Common myeloid progenitor, CD34-positive (primary cell): ENCODE data around the gene USP37.

ENCODE experiments used
- CTCF ChIA-PET: fragments of 350-600 bp; sonication (Branson Sonifier 250); formaldehyde crosslinking; loops from one replicate; lab custom pipeline; 2021; ENCODE audit warnings: antibody characterized with exemption; lab: Charles Lee
- POLR2A ChIA-PET: fragments of 350-600 bp; sonication (Branson Sonifier 250); formaldehyde crosslinking; loops from one replicate; lab custom pipeline; 2021; ENCODE audit warnings: antibody characterized with exemption; lab: Charles Lee
- DNase-seq, 3 donors: peaks; one replicate each; pipeline versions ENCODE4 v3.0.0 to v3.0.0-alpha.2; 2013
- H3K27ac ChIP-seq, 2 experiments: 1 replicate in 1 of 2; 2 replicates in 1 of 2; pipeline ENCODE4 v1.7.0; 2013; ENCODE audit warnings: inconsistent platforms in 2 of 2, low read length in 2 of 2, mild to moderate bottlenecking in 2 of 2, low read depth in 1 of 2, moderate library complexity in 1 of 2; ENCODE audit not compliant: severe bottlenecking in 2 of 2, insufficient read depth in 1 of 2, poor library complexity in 1 of 2
- H3K27me3 ChIP-seq, 5 experiments: replicated peaks in 2 of 5; 1 replicate in 3 of 5; 2 replicates in 2 of 5; pipeline versions ENCODE4 v1.6.1 to v1.7.0; 2013; ENCODE audit warnings: low read length in 4 of 5, mild to moderate bottlenecking in 2 of 5, moderate library complexity in 2 of 5, inconsistent platforms in 1 of 5; ENCODE audit not compliant: insufficient read depth in 5 of 5, control insufficient read depth in 4 of 5
- H3K36me3 ChIP-seq, 4 experiments: 1 replicate in 2 of 4; 2 replicates in 2 of 4; pipeline versions ENCODE4 v1.6.1 to v1.7.0; 2013; ENCODE audit warnings: low read length in 3 of 4, control low read depth in 1 of 4, mild to moderate bottlenecking in 1 of 4; ENCODE audit not compliant: control insufficient read depth in 4 of 4, insufficient read depth in 4 of 4
- H3K4me1 ChIP-seq, 4 experiments: 1 replicate in 3 of 4; 2 replicates in 1 of 4; pipeline versions ENCODE4 v1.6.1 to v1.7.1; 2013; ENCODE audit warnings: low read length in 3 of 4, mild to moderate bottlenecking in 3 of 4, control low read depth in 1 of 4, inconsistent platforms in 1 of 4, moderate library complexity in 1 of 4; ENCODE audit not compliant: control insufficient read depth in 4 of 4, insufficient read depth in 4 of 4; ENCODE audit errors: control extremely low read depth in 1 of 4
- H3K4me3 ChIP-seq, 7 experiments: 1 replicate in 4 of 7; 2 replicates in 3 of 7; pipeline versions ENCODE4 v1.5.1 to v1.7.0; 2013; ENCODE audit warnings: mild to moderate bottlenecking in 7 of 7, low read length in 6 of 7, moderate library complexity in 6 of 7, inconsistent platforms in 2 of 7, low read depth in 2 of 7, control low read depth in 1 of 7; ENCODE audit not compliant: insufficient read depth in 4 of 7, control insufficient read depth in 1 of 7; ENCODE audit errors: extremely low read depth in 1 of 7
- H3K9me3 ChIP-seq, 5 experiments: 1 replicate in 4 of 5; 2 replicates in 1 of 5; pipeline versions ENCODE4 v1.6.1 to v1.7.1; 2013; ENCODE audit warnings: low read length in 4 of 5, mild to moderate bottlenecking in 2 of 5, inconsistent platforms in 1 of 5, low read depth in 1 of 5, moderate library complexity in 1 of 5; ENCODE audit not compliant: control insufficient read depth in 4 of 5, insufficient read depth in 2 of 5; ENCODE audit errors: control extremely low read depth in 1 of 5
- WGBS: methylation state at CpG from one replicate; pipeline ENCODE4 v1.1.5; 2013; ENCODE audit not compliant: insufficient coverage; 5-methylcytosine and 5-hydroxymethylcytosine counted together

USP37 gene

DNA sequence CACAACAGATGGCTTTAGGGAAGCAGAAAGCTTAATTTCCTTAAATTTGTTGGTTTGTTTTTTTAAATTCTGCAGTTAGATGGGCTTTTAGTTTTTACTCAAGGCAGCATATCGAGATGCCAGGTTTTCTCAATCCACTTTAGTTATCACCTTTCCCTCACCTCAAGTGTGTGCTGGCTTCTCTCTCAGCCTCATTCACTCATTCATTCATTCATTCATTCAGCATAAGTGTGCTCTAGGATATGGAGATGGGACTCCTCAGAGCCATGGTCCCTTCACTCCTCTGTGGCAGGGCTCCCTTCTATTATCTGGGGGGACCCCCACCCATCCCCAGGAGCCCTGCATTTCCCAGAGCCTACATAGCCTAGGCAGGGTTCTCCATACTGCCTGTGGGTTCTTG lies 130.2 kb downstream of the USP37 start:
- Histone ChIP-seq H3K27me3 (no peaks in the 10 kb centered on the region), H3K27ac (no peak overlapping the region), H3K9me3 (no peaks in the 10 kb centered on the region), H3K4me3 (no peak overlapping the region), H3K36me3 (no peaks in the 10 kb centered on the region), H3K4me1 (peaks cover 0 to 11% (median 0%) of the 10 kb centered on the region in 4 experiments)
- CTCF ChIA-PET = no interaction called here
- POLR2A ChIA-PET = no interaction called here
- no peak for DNase-seq
- 100% methylated on average over 1 of the region's 1 CpG for WGBS

DNA sequence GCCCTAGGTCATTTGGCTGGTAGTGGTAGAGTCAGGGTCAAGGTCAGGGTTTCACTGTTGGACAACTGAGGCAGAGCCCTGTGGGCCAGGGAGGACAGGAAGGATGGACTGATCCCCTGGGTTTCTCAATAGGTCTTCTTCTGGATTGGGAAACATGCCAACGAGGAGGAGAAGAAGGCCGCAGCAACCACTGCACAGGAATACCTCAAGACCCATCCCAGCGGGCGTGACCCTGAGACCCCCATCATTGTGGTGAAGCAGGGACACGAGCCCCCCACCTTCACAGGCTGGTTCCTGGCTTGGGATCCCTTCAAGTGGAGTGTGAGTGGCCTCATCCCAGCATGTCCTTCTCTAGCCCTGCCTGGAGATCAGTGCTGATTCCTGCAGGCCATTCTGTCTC lies 131.2 kb downstream of the USP37 start:
- H3K4me3 ChIP-seq = no peak overlapping the region
- POLR2A ChIA-PET = no interaction called here
- WGBS = 84% methylated on average over 5 of the region's 5 CpGs
- CTCF ChIA-PET = no interaction called here
- no peaks in the 10 kb centered on the region for H3K36me3 ChIP-seq
- H3K4me1 ChIP-seq = peaks cover 0 to 11% (median 0%) of the 10 kb centered on the region in 4 experiments
- H3K9me3 ChIP-seq = no peaks in the 10 kb centered on the region
- H3K27ac ChIP-seq = no peak overlapping the region
- no peak for DNase-seq
- H3K27me3 ChIP-seq = no peaks in the 10 kb centered on the region

DNA sequence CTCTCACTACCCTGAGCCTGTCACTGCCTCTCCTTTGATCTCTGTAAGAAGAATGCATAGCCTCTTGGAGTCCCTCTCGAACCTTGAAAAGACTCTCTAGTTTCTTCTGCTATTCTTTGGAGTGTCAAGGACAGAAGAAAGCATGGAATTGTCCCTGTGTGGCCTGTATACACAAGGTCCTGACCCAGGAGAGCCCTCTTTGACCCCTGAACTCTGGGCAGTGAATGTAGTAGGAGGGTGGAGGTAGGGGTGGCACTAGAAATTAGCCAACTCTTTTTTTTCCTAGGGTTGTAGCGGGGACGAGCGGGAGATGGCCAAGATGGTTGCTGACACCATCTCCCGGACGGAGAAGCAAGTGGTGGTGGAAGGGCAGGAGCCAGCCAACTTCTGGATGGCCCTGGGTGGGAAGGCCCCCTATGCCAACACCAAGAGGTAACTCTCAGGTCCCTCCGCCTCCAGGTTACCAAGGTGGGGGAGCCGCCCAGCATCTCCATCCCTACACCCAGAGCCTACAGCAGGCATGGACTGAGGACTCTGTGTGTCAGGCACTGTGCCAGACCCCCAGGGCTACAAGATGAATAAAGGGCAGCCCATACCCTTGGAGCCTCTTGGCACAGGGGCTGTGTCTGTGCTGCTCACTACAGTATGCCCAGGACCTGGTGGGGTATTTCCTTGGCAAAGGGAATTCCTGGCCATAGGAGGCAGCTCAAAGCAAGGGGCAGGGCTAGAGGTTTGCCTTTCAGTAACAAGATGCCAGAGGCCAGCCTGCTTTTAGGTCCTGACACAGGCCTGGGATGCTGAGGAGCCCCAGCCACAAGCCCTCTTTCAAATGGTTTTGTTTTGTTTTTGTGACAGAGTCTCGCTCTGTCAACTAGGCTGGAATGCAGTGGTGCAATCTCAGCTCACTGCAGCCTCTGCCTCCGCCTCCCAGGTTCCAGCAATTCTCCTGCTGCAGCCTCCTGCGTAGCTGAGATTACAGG lies 132.9 kb downstream of the USP37 start:
- no peaks in the 10 kb centered on the region for H3K9me3 ChIP-seq
- CTCF ChIA-PET = interaction anchor here (1.0 to 1.4 kb wide), 2 partner anchors 12 to 18 kb away, joined by 3 read pairs; no protein-coding TSS in a partner anchor
- no peak overlapping the region for H3K27ac ChIP-seq
- DNase-seq = no peak
- POLR2A ChIA-PET = no interaction called here
- peaks cover 0 to 11% (median 0%) of the 10 kb centered on the region in 4 experiments for H3K4me1 ChIP-seq
- H3K27me3 ChIP-seq = no peaks in the 10 kb centered on the region
- H3K36me3 ChIP-seq = no peaks in the 10 kb centered on the region
- 98% methylated on average over 11 of the region's 11 CpGs for WGBS
- no peak overlapping the region for H3K4me3 ChIP-seq

DNA sequence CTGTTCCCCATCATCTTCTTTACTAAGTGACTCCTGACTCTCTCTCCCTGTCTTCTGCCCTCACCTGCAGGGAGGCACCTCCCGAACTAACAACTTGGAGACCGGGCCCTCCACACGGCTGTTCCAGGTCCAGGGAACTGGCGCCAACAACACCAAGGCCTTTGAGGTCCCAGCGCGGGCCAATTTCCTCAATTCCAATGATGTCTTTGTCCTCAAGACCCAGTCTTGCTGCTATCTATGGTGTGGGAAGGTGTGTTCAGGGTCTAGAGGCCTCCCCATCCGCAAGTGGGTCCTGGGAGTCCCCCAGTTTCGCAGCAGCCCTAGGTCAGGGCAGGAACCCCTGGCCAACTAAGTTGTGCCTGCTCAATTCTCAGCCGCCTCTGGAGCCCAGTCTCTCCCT lies 133.7 kb downstream of the USP37 start:
- ChIA-PET POLR2A (no interaction called here), CTCF (interaction anchor here (1.4 kb wide), 1 partner anchor 19 kb away, joined by 3 read pairs; no protein-coding TSS in a partner anchor)
- 96% methylated on average over 9 of the region's 9 CpGs for WGBS
- Histone ChIP-seq H3K27ac (no peak overlapping the region), H3K4me3 (no peak overlapping the region), H3K4me1 (peaks cover 0 to 11% (median 0%) of the 10 kb centered on the region in 4 experiments), H3K27me3 (no peaks in the 10 kb centered on the region), H3K9me3 (no peaks in the 10 kb centered on the region), H3K36me3 (no peaks in the 10 kb centered on the region)
- DNase-seq = no peak

DNA sequence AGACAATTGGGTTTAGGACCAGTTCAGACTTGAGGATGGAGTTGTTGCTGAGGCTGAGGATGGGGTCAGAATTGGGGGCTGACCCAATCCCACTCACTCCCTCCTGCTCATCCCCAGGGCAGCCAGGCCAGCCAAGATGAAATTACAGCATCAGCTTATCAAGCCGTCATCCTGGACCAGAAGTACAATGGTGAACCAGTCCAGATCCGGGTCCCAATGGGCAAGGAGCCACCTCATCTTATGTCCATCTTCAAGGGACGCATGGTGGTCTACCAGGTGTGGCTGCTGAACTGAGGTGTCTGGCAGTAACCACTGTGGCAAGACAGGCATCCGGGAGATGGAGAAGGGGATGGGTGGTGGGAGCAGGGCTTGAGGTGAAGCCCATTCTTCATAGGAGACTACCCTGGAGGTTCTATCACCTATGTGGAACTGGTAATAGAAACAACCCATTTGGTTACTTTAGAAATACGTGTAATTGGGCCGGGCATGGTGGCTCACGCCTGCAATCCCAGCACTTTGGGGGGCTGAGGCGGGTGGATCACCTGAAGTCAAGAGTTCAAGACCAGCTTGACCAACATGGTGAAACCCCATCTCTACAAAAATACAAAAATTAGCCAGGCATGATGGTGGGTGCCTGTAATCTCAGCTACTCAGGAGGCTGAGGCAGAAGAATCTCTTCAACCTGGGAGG lies 135.3 kb downstream of the USP37 start:
- no peaks in the 10 kb centered on the region for H3K36me3 ChIP-seq
- WGBS = 98% methylated on average over 8 of the region's 8 CpGs
- POLR2A ChIA-PET = interaction anchor here (0.6 kb wide), 1 partner anchor 17 kb away, joined by 3 read pairs; no protein-coding TSS in a partner anchor
- no peaks in the 10 kb centered on the region for H3K27me3 ChIP-seq
- H3K4me1 ChIP-seq = peaks cover 0 to 2% (median 0%) of the 10 kb centered on the region in 4 experiments
- CTCF ChIA-PET = no interaction called here
- no peak for DNase-seq
- no peaks in the 10 kb centered on the region for H3K9me3 ChIP-seq
- H3K27ac ChIP-seq = no peak overlapping the region
- H3K4me3 ChIP-seq = no peak overlapping the region

DNA sequence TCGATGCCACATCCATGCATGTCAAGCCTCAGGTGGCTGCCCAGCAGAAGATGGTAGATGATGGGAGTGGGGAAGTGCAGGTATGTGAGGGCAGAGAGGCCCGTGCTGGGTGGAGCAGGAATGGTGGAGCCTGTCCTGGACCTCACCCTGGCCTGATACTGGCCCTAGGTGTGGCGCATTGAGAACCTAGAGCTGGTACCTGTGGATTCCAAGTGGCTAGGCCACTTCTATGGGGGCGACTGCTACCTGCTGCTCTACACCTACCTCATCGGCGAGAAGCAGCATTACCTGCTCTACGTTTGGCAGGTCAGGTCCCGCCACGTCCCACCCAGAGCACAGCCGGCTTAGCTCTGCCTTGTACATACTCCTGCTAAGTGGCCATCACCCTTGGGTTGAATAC lies 136.3 kb downstream of the USP37 start:
- Histone ChIP-seq H3K27me3 (no peaks in the 10 kb centered on the region), H3K36me3 (no peaks in the 10 kb centered on the region), H3K27ac (no peak overlapping the region), H3K9me3 (no peaks in the 10 kb centered on the region), H3K4me3 (no peak overlapping the region), H3K4me1 (no peaks in the 10 kb centered on the region)
- ChIA-PET CTCF (interaction anchor here (1.2 to 2.2 kb wide), 3 partner anchors 10 to 15 kb away, joined by 3 to 7 read pairs (median 4); no protein-coding TSS in a partner anchor), POLR2A (interaction anchor here (0.6 kb wide), 1 partner anchor 32 kb away, joined by 7 read pairs; no protein-coding TSS in a partner anchor)
- DNase-seq = no peak
- WGBS = 96% methylated on average over 8 of the region's 10 CpGs
